Fibroblast of the conjunctiva (primary cell): ENCODE results near the gene WASF2.
"Not testable (repeated sequence)": the region's sequence is repeated elsewhere in the genome, so short reads cannot be mapped to it uniquely, and the experiment has no call there.

ENCODE experiments used
- DNase-seq: peaks from one replicate; pipeline ENCODE4 v3.0.0-alpha.2; 2010; ENCODE audit warnings: low read depth

The WASF2 gene, protein sequence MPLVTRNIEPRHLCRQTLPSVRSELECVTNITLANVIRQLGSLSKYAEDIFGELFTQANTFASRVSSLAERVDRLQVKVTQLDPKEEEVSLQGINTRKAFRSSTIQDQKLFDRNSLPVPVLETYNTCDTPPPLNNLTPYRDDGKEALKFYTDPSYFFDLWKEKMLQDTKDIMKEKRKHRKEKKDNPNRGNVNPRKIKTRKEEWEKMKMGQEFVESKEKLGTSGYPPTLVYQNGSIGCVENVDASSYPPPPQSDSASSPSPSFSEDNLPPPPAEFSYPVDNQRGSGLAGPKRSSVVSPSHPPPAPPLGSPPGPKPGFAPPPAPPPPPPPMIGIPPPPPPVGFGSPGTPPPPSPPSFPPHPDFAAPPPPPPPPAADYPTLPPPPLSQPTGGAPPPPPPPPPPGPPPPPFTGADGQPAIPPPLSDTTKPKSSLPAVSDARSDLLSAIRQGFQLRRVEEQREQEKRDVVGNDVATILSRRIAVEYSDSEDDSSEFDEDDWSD

DNA sequence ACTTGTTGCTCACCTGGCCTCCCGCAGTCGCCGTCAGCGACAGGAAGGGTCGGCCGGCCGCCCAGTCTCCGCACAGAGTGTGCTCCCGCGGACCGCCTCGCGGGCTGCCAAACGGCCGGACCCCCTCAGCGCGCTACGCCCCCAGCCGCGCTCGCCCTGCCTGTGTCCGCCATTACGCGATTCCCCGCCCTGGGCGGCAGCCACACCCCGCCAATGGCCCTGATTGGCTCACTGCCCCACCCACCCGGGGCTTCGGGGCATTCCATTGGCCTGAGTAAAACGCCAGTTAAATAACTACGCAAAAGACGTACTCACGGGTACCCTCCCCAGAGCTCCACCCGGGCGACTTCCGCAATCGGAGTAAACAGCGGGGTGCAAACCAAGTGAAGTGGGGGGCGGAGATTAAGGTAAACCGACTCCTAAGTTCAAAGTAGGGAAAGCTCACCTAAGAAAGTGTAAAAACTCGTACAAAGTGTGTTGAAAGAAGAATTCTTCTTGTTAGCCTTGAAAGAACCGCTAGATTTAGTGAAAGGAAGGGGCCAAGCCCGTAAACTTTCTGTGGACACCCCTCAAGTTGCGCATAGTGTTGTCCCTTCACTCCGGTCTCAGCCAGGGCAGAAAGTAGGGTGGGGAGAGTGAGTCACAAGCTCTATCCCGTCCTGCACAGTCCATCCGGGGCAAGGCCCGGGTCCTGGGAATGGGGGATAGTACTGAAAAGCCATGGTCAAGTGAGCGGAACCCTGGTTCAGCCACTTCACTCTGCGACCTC lies at the start of gene WASF2:
TSS of gene WASF2 (minus strand) at position 195 of the 769 bp plus-strand sequence. CDS start 61,277 bp downstream, outside the sequence.
- DNase-seq: peak; percentile 93

GRCh38 chr1:27538793-27539192 lies 48.8 kb upstream of the WASF2 start:
- no peak for DNase-seq

GRCh38 chr1:27538305-27538676 lies 48.3 kb upstream of the WASF2 start:
- DNase-seq: not testable (repeated sequence)

DNA sequence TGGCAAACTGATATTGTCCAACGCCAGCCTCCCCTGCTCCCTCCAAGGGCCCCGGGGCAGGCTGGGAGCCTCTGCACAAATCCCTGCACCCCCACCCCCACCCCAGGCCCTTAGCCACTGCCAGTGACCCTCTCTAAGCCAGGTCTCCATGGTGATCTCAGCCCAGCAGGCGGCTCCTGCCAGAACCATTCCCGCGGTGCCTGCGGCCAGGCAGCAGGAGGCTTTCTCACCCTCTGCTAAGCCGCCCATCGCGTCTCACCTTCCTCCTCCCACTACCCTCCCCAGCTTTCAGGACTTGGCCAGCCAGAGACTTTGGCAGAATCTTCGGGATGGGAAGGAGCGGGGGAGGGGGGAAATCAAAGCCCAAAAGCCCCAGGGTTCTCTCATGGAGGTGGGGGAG lies 46.8 kb upstream of the WASF2 start:
- DNase-seq: peak; percentile 84

- no peak for DNase-seq
Measured at GRCh38 chr1:27536010-27536757, 46.2 kb upstream of the WASF2 start.

GRCh38 chr1:27535386-27535785 lies 45.4 kb upstream of the WASF2 start:
- DNase-seq: no peak

- DNase-seq: no peak
Measured at GRCh38 chr1:27531959-27532685, 42.2 kb upstream of the WASF2 start.

- no peak for DNase-seq
Measured at GRCh38 chr1:27530192-27530591, 40.2 kb upstream of the WASF2 start.

- no peak for DNase-seq
Measured at GRCh38 chr1:27529704-27530018, 39.7 kb upstream of the WASF2 start.

- DNase-seq: peak; percentile 50
Measured at GRCh38 chr1:27528818-27529703, 39.1 kb upstream of the WASF2 start.

GRCh38 chr1:27527890-27528817 lies 38.2 kb upstream of the WASF2 start:
- DNase-seq: no peak

DNA sequence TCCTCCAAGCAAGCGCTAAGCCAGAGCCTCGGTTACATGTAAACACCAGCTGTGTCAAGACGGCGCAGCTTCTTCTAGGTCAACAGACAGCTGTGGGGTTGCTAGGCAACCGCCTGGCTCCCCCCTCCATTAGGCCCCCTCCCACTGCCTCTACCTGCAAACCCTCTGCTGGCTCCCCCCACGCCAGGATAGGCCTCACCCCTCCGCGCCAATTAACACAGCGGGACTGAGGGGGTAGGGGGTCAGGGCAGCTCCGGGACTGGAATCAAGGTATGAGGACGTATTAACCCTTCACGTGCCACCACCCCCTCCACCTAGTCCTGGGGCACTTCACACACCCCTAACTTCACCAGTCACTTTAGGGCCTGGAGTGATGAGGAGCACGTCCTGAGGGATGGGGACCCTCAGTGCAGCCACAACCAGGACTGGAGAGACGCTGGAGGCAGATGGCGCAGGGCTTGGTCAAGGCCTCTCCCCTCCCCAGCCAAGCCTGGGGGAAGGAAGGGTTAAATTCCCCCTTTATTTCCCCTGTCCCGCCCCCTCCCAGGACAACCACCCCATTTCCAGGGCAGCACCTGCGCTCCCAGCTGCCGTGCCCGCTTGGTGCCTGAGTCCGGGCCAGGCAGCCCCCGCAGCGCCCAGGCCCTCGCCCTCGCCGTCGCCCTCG lies 37.4 kb upstream of the WASF2 start:
- DNase-seq: peak; percentile 63

DNA sequence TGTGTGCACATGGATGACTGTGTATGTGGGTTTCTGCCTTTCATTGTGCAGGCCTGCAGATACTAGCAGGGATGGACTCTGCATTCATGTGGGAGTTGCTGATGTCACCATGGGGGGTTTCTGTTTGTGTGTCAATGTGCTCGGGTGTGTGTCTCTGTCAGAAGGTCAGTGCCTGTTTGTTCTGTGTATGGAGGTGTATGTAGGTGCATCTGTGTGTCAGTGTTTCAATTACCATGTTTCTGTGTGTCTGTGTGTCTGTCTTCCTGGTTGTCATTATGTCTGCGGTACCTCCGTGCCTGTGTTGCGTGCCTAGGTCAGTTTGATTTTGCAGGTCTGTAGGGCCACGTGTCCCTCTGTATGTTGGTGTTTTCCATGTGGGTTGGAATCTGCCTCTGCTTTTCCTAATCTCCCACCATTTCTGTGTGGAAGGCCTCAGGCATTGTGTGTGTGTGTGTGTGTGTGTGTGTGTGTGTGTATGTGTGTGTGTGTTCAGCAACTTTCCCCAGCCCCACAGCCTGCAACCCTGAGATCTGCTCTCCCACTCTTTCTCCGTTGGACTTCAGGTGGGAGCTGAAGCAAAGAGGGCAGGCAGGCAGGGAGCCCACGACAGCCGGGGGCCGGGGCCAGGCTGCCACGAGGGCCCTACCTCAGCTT lies 36.7 kb upstream of the WASF2 start:
- no peak for DNase-seq

DNA sequence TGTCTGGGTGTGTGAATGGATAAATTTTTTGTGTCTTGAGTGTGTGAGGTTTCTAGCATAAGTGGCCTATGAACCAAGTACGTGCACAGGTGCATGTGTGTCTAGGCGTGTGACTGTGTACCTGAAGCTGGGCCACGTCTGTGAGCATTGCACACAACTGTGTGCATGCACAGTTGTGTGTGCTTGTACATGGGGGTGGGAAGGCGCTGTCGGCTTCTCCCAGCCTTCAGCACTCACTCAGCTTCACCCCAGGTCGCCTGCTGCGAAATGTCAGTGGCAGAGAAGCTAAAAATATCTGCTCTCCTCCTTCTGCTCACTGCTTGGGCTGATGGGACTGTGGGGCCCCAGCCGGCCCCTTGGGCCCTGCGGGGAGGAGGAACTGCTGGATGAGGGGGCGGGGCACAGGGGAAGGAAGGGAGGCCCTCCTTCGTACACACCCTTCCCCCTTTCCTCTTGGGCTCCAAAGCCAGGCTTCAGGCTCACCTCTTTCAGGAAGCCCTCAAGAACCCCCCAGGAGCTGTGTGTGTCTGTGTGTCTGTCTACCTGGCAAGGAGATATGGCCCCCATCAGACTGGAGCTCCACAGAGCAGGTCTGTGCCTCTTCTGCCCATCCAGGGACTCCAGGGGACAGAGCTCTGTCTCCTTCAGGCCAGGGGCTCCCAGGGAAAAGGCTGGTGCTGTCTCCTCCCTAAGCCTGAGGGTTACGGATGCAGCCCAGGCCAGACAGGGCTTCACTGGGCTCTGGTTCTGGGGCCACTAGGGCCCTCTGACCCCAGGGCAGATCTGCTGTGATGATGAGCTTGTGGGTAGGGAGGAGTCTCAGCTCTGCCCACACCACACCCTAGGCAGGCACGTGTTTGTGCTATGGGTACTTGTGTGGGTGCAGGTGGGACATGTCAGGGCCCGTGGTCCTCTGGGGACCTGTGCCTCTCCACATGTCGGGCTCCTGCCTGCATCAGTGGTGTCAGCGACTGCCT lies 35.6 kb upstream of the WASF2 start:
- no peak for DNase-seq

- no peak for DNase-seq
Measured at GRCh38 chr1:27523337-27524020, 33.5 kb upstream of the WASF2 start.

- DNase-seq: no peak
Measured at GRCh38 chr1:27522432-27523336, 32.7 kb upstream of the WASF2 start.
